ENCODE measurements around the gene MAPKAPK2.
A peak's percentile ranks its signal among the peaks of the same experiment; 100 is the strongest.

Gene MAPKAPK2

DNA sequence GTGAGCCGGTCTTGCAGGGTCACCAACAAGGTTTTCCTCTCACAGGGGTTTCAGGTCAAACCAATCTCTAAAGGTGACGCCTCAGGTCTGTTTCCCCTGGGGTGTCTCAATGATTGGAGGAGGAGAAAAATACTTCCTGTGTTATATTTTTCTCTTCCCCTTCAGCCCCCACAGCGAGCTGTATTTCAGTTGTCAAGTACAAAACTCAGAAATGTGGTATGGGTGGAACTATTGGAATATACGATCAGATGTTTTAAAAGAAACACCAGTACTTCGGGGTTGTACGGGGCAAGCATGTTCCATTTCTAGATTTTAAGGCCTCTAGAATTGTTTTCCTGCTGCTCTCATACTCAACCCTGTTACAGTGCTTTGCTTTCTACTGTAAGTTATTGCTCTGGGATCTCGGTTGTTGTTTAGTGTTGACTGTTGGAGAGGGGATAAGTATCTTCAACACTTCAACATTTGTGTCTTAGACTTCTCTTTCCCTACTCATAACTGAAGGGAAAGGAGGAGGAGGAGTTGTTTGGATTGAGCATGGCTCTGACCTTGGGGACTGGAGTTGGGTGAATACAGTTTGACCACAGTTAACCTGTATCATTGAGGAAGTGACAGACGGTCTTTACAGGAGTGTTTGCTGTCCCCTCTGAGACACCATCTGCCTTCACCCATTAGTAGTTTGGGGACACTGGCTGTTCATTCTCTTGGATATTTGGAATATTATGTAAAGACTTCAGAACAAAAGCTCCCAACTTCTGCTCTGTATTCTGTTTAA is 2.0 kb downstream of the MAPKAPK2 start:
- Histone ChIP-seq H3K27me3 (ENCODE audit: insufficient read depth, low read length) (peaks cover 50% of the 10 kb centered on the region), H3K27ac (ENCODE audit: low read length) (no peak overlapping the region), H3K9me3 (ENCODE audit: insufficient read depth, low read depth, low read length) (no peaks in the 10 kb centered on the region), H3K4me3 (ENCODE audit: low read length) (peak overlapping the region; percentile 93), H3K36me3 (ENCODE audit: insufficient read depth, low read depth, low read length) (no peaks in the 10 kb centered on the region), H3K9ac (ENCODE audit: low read depth, low read length) (peak overlapping the region; percentile 89; the same call in 1 of the 2 replicates), H3K4me1 (ENCODE audit: insufficient read depth, low read length) (peaks cover 22% of the 10 kb centered on the region)

- Histone ChIP-seq H3K4me3 (ENCODE audit: low read length) (peak overlapping the region; percentile 93; the same call in 1 of the 2 replicates), H3K27me3 (ENCODE audit: insufficient read depth, low read length) (peaks cover 42% of the 10 kb centered on the region), H3K9ac (ENCODE audit: low read depth, low read length) (no peak overlapping the region), H3K9me3 (ENCODE audit: insufficient read depth, low read depth, low read length) (no peaks in the 10 kb centered on the region), H3K4me1 (ENCODE audit: insufficient read depth, low read length) (peaks cover 22% of the 10 kb centered on the region), H3K36me3 (ENCODE audit: insufficient read depth, low read depth, low read length) (no peaks in the 10 kb centered on the region), H3K27ac (ENCODE audit: low read length) (no peak overlapping the region)
Measured at GRCh38 chr1:206687251-206687914, 2.7 kb downstream of the MAPKAPK2 start.

DNA sequence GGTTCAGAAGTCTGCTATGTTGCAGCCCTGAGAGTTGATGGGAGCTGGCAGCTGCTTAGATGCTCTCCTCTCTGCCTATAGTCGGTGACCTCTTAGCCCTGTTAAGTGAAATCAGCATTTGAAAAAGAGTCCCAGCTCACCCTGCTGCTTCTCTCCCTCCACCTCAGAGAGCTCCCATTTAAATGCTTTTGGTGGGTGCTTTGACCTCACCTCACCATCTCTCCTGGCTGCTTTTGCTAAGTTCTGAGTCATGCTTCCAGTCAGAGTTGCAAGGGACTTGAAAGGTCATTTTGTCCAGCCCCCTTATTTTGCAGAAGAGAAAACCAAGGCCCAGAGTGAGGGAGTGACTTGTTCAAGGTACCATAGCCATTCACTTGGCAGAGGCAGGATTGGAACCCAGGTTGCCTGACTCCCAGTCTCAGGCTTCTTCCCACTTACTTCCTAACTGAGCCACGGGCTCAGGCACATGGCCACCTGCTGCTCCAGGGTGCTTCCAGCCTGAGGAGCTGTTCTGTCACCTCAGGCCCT is 3.3 kb downstream of the MAPKAPK2 start:
- no peaks in the 10 kb centered on the region for H3K9me3 ChIP-seq (ENCODE audit: insufficient read depth, low read depth, low read length)
- no peak overlapping the region for H3K27ac ChIP-seq (ENCODE audit: low read length)
- no peaks in the 10 kb centered on the region for H3K36me3 ChIP-seq (ENCODE audit: insufficient read depth, low read depth, low read length)
- no peak overlapping the region; the same call in 1 of the 2 replicates for H3K9ac ChIP-seq (ENCODE audit: low read depth, low read length)
- peaks cover 22% of the 10 kb centered on the region for H3K4me1 ChIP-seq (ENCODE audit: insufficient read depth, low read length)
- peaks cover 36% of the 10 kb centered on the region for H3K27me3 ChIP-seq (ENCODE audit: insufficient read depth, low read length)
- peak overlapping the region; percentile 35; the same call in 1 of the 2 replicates for H3K4me3 ChIP-seq (ENCODE audit: low read length)

- Histone ChIP-seq H3K4me1 (ENCODE audit: insufficient read depth, low read length) (peaks cover 30% of the 10 kb centered on the region), H3K9ac (ENCODE audit: low read depth, low read length) (no peak overlapping the region), H3K27ac (ENCODE audit: low read length) (no peak overlapping the region), H3K36me3 (ENCODE audit: insufficient read depth, low read depth, low read length) (0 out of 2 replicates have a peak, but pooled peaks cover 3% of the 10 kb centered on the region), H3K27me3 (ENCODE audit: insufficient read depth, low read length) (peaks cover 20% of the 10 kb centered on the region; the same call in 1 of the 2 replicates), H3K4me3 (ENCODE audit: low read length) (no peak overlapping the region), H3K9me3 (ENCODE audit: insufficient read depth, low read depth, low read length) (no peaks in the 10 kb centered on the region)
Measured at GRCh38 chr1:206690516-206690915, 5.8 kb downstream of the MAPKAPK2 start.

- Histone ChIP-seq H3K4me1 (ENCODE audit: insufficient read depth, low read length) (peaks cover 26% of the 10 kb centered on the region), H3K9ac (ENCODE audit: low read depth, low read length) (no peak overlapping the region), H3K9me3 (ENCODE audit: insufficient read depth, low read depth, low read length) (no peaks in the 10 kb centered on the region), H3K27ac (ENCODE audit: low read length) (no peak overlapping the region), H3K36me3 (ENCODE audit: insufficient read depth, low read depth, low read length) (0 out of 2 replicates have a peak, but pooled peaks cover 3% of the 10 kb centered on the region), H3K4me3 (ENCODE audit: low read length) (no peak overlapping the region), H3K27me3 (ENCODE audit: insufficient read depth, low read length) (peaks cover 10% of the 10 kb centered on the region; the same call in 1 of the 2 replicates)
Measured at GRCh38 chr1:206691604-206692003, 6.9 kb downstream of the MAPKAPK2 start.

DNA sequence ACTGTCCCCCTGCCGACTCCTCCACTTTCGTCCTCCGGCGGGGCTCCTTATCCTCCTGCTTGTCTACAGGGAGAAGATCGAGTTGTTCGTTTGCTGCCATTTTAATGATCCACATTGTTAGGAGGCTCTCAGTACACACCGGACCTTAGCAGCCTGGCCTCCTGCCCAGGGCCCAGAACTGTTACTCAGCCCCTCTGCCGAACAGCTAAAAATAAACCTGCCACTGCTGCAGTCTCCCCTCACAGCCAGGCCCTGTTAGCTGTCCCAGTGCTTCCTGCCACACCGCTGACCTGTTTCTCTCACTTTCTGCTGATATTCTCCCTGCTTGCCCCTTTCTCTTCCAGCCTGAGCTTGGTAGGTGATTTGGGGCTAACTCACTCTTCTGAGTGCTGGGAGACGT is 8.3 kb downstream of the MAPKAPK2 start:
- H3K36me3 ChIP-seq (ENCODE audit: insufficient read depth, low read depth, low read length): 0 out of 2 replicates have a peak, but pooled peaks cover 3% of the 10 kb centered on the region
- no peak overlapping the region for H3K27ac ChIP-seq (ENCODE audit: low read length)
- H3K27me3 ChIP-seq (ENCODE audit: insufficient read depth, low read length): no peaks in the 10 kb centered on the region
- no peak overlapping the region for H3K4me3 ChIP-seq (ENCODE audit: low read length)
- H3K9me3 ChIP-seq (ENCODE audit: insufficient read depth, low read depth, low read length): no peaks in the 10 kb centered on the region
- H3K9ac ChIP-seq (ENCODE audit: low read depth, low read length): no peak overlapping the region
- H3K4me1 ChIP-seq (ENCODE audit: insufficient read depth, low read length): peaks cover 16% of the 10 kb centered on the region

- Histone ChIP-seq H3K9me3 (ENCODE audit: insufficient read depth, low read depth, low read length) (no peaks in the 10 kb centered on the region), H3K4me1 (ENCODE audit: insufficient read depth, low read length) (peaks cover 12% of the 10 kb centered on the region), H3K9ac (ENCODE audit: low read depth, low read length) (no peak overlapping the region), H3K27me3 (ENCODE audit: insufficient read depth, low read length) (no peaks in the 10 kb centered on the region), H3K36me3 (ENCODE audit: insufficient read depth, low read depth, low read length) (0 out of 2 replicates have a peak, but pooled peaks cover 3% of the 10 kb centered on the region), H3K4me3 (ENCODE audit: low read length) (no peak overlapping the region), H3K27ac (ENCODE audit: low read length) (no peak overlapping the region)
Measured at GRCh38 chr1:206693592-206693991, 8.9 kb downstream of the MAPKAPK2 start.

DNA sequence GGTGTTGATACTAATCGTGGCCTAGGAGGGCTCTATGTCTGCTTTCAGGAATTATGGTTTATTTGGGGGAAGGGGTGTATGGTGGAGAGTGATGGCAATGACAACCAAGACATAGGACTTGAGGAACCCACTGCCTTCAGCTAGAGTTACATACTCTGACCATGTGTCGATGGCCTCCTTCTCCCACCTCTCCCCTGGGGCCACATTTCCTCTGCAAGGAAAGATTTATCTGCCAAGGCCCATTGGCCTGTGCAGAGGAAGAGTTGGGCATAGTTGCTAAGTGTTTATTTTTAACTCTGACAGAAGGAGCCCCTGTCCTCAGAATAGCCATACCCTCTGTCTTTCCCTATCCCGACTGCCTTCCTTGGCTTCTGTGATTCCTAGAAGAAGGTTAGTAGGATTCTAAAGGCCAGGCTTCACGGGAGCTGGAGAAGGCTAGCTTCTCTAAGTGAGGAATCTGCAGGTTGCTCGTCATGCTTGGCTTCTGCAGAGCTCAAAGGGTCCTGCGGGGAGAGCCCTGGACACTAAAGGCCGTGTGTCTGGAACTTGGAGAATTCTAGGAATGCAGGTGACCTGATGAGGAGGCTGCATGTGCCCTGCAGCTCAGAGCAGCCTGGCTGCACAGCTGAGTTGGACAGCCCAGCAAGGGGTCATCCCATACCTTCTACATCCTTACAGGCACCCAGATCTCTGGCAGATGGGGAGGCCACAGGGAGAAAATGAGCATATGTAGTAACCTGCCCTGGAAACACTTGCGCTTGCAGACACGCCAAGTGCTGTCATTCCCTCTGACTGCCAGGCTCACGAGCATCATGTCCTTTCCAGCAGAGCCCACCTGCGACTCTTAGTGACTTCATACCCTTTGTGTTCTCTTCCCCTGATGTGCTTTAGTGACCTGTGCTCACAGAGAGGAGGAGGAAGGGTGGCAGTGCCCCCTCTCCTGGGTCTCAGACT is 9.7 kb downstream of the MAPKAPK2 start:
- no peaks in the 10 kb centered on the region for H3K9me3 ChIP-seq (ENCODE audit: insufficient read depth, low read depth, low read length)
- H3K4me3 ChIP-seq (ENCODE audit: low read length): no peak overlapping the region
- no peak overlapping the region for H3K27ac ChIP-seq (ENCODE audit: low read length)
- 0 out of 2 replicates have a peak, but pooled peaks cover 3% of the 10 kb centered on the region for H3K36me3 ChIP-seq (ENCODE audit: insufficient read depth, low read depth, low read length)
- H3K4me1 ChIP-seq (ENCODE audit: insufficient read depth, low read length): peaks cover 8% of the 10 kb centered on the region
- H3K9ac ChIP-seq (ENCODE audit: low read depth, low read length): no peak overlapping the region
- H3K27me3 ChIP-seq (ENCODE audit: insufficient read depth, low read length): no peaks in the 10 kb centered on the region

- peaks cover 8% of the 10 kb centered on the region for H3K4me1 ChIP-seq (ENCODE audit: insufficient read depth, low read length)
- 0 out of 2 replicates have a peak, but pooled peaks cover 3% of the 10 kb centered on the region for H3K36me3 ChIP-seq (ENCODE audit: insufficient read depth, low read depth, low read length)
- H3K4me3 ChIP-seq (ENCODE audit: low read length): no peak overlapping the region
- H3K27ac ChIP-seq (ENCODE audit: low read length): no peak overlapping the region
- no peaks in the 10 kb centered on the region for H3K27me3 ChIP-seq (ENCODE audit: insufficient read depth, low read length)
- H3K9me3 ChIP-seq (ENCODE audit: insufficient read depth, low read depth, low read length): no peaks in the 10 kb centered on the region
- H3K9ac ChIP-seq (ENCODE audit: low read depth, low read length): no peak overlapping the region
Measured at GRCh38 chr1:206695733-206696132, 11.0 kb downstream of the MAPKAPK2 start.

GRCh38 chr1:206696812-206697585 is 12.3 kb downstream of the MAPKAPK2 start:
- Histone ChIP-seq H3K9me3 (ENCODE audit: insufficient read depth, low read depth, low read length) (no peaks in the 10 kb centered on the region), H3K4me1 (ENCODE audit: insufficient read depth, low read length) (peaks cover 8% of the 10 kb centered on the region), H3K4me3 (ENCODE audit: low read length) (no peak overlapping the region), H3K27ac (ENCODE audit: low read length) (no peak overlapping the region), H3K9ac (ENCODE audit: low read depth, low read length) (no peak overlapping the region), H3K27me3 (ENCODE audit: insufficient read depth, low read length) (no peaks in the 10 kb centered on the region), H3K36me3 (ENCODE audit: insufficient read depth, low read depth, low read length) (0 out of 2 replicates have a peak, but pooled peaks cover 3% of the 10 kb centered on the region)
